Duodenal mucosa (tissue), 2 donors: ENCODE data around the gene TMCC1.
"Not testable (repeated sequence)": the region's sequence is repeated elsewhere in the genome, so short reads cannot be mapped to it uniquely, and the experiment has no call there.

Experiments
- H3K27ac ChIP-seq: one replicate; pipeline ENCODE4 v1.7.0; 2013; ENCODE audit warnings: low read depth, low read length
- H3K27me3 ChIP-seq, 2 donors: one replicate each; pipeline ENCODE4 v1.7.0; 2013; ENCODE audit warnings: low read length in 2 of 2, control low read depth in 1 of 2; ENCODE audit not compliant: insufficient read depth in 2 of 2, control insufficient read depth in 1 of 2
- H3K36me3 ChIP-seq, 2 donors: one replicate each; pipeline ENCODE4 v1.7.0; 2013; ENCODE audit warnings: low read length in 2 of 2, control low read depth in 1 of 2; ENCODE audit not compliant: insufficient read depth in 2 of 2, control insufficient read depth in 1 of 2
- H3K4me1 ChIP-seq, 2 donors: one replicate each; pipeline ENCODE4 v1.7.0; 2013; ENCODE audit warnings: low read length in 2 of 2, control low read depth in 1 of 2; ENCODE audit not compliant: insufficient read depth in 2 of 2, control insufficient read depth in 1 of 2
- H3K4me3 ChIP-seq, 2 donors: one replicate each; pipeline ENCODE4 v1.7.0; 2013; ENCODE audit warnings: low read length in 2 of 2, low read depth in 1 of 2
- H3K9ac ChIP-seq, 2 donors: one replicate each; pipeline ENCODE4 v1.7.0; 2013; ENCODE audit warnings: low read length in 2 of 2, low read depth in 1 of 2
- H3K9me3 ChIP-seq, 2 donors: one replicate each; pipeline ENCODE4 v1.7.0; 2013; ENCODE audit warnings: low read length in 2 of 2, control low read depth in 1 of 2; ENCODE audit not compliant: control insufficient read depth in 1 of 2

Gene TMCC1

DNA sequence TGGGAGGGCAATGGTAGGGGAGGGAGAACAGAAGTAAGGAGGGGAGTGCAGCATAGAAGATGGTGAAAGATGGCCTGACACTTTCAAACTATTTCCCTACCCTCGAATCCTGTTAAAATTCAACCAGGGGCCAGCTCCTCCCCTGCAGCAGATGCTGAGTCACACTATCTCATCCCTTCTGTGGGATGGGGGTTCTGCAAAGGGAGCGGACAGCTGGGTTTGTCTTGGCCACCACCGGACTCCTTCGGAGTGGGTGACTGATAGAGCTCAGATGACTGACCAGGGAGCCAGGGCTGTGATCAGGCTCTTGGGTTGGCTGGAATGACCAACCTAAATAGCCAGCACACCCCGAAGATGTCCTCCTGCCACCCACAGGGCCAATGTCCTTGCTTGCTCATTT is 33.6 kb upstream of the TMCC1 start:
- Histone ChIP-seq H3K27me3 (no peaks in the 10 kb centered on the region), H3K36me3 (no peaks in the 10 kb centered on the region), H3K27ac (no peak overlapping the region), H3K4me1 (no peaks in the 10 kb centered on the region), H3K4me3 (no peak overlapping the region), H3K9ac (no peak overlapping the region), H3K9me3 (peaks cover 11 to 19% of the 10 kb centered on the region in 2 donors)

DNA sequence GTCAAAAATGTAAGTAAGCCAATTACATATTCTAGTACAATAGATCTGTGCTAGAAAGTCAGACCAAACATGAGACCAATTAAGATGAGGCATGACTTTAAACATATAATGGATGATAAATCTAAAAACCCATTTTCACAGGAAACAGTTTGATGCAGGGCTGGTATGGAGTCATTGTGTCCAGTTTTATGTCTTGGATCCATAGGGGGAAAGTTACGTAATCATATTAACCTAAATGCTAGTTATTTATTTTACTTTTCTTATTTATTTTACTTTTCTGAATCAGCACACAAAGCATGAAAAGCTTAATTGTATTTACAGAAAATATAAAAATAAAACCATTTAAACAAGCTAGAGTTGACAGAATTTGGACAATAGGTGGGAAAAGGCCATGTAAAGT is 26.3 kb upstream of the TMCC1 start:
- Histone ChIP-seq H3K27me3 (no peaks in the 10 kb centered on the region), H3K9ac (no peak overlapping the region), H3K4me1 (no peaks in the 10 kb centered on the region), H3K4me3 (no peak overlapping the region), H3K36me3 (no peaks in the 10 kb centered on the region), H3K27ac (no peak overlapping the region), H3K9me3 (peaks cover 30 to 33% of the 10 kb centered on the region in 2 donors)

DNA sequence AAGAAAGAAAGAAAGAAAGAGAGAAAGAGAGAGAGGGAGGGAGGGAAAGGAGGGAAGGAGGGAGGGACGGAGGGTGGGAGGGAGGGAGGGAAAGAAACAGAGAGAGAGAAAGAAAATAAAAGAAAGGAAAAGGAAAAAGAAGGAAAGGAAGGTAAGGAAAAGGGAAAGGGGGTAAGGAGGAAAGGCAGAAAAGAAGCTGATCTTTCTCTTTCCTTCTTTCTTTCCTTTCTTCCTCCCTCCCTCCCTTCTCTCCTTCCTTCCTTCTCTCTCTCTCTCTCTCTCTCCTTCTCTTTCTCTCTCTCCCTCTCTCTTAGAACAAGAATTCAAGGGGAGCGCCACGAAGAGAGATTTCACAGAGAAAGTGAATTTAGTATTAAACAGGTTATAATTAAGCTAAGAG is 25.8 kb upstream of the TMCC1 start:
- Histone ChIP-seq H3K9me3 (peaks cover 30 to 33% of the 10 kb centered on the region in 2 donors), H3K27me3 (no peaks in the 10 kb centered on the region), H3K36me3 (no peaks in the 10 kb centered on the region), H3K9ac (no peak overlapping the region), H3K4me3 (no peak overlapping the region), H3K27ac (no peak overlapping the region), H3K4me1 (no peaks in the 10 kb centered on the region)

DNA sequence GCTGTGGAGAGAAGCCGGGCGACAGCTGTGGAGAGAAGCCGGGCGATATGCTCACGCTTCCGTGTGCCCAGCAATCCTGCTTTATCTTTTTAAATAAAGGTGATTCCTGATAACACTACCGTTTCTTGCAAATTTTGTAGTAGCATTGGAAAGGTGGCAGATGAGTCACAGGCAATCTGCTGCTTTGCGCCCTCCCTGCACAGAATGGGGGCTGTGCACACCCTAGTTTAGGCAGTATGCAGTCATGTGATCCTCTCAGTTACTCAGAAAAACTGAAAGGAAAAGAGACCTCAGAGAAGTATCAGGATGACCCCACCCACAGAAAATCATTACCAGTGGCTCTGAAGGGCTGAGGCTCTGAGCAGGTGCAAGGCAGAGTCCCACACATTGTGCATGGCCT is 24.9 kb upstream of the TMCC1 start:
- Histone ChIP-seq H3K9me3 (peaks cover 30 to 33% of the 10 kb centered on the region in 2 donors), H3K36me3 (no peaks in the 10 kb centered on the region), H3K4me1 (no peaks in the 10 kb centered on the region), H3K9ac (no peak overlapping the region), H3K27me3 (no peaks in the 10 kb centered on the region), H3K27ac (no peak overlapping the region), H3K4me3 (no peak overlapping the region)

DNA sequence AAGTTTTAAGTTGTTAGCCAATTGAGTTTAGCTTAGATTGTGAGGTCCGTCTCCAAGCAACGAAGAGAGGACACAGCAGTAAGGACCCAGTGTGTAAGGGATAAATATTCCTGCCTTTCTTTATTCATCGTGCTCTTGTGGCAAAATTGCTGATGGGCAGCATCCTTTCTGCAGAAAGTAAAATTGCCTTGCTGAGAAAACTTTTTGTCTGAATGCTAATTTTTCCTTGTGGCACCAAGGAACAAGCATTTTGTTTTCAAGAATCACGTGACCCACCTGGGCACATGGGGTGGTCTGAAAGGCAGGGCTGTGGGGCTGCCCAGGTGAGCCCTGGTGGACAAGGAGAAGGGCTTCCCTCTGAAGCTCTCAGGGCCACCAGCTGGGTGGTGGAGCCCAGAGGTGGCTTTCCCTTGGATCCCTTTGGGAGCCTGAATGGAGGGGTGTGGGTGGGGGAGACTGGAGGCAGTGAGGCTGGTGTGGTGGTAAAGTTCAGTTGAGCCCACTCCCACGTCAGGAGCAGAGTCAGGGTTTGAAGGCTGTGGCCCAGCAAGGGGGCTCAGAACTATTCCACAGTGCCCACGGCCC is 24.0 kb upstream of the TMCC1 start:
- no peak overlapping the region for H3K27ac ChIP-seq
- H3K27me3 ChIP-seq: no peaks in the 10 kb centered on the region
- H3K36me3 ChIP-seq: no peaks in the 10 kb centered on the region
- H3K9ac ChIP-seq: no peak overlapping the region
- H3K4me1 ChIP-seq: no peaks in the 10 kb centered on the region
- H3K9me3 ChIP-seq: peaks cover 30 to 33% of the 10 kb centered on the region in 2 donors
- H3K4me3 ChIP-seq: no peak overlapping the region

DNA sequence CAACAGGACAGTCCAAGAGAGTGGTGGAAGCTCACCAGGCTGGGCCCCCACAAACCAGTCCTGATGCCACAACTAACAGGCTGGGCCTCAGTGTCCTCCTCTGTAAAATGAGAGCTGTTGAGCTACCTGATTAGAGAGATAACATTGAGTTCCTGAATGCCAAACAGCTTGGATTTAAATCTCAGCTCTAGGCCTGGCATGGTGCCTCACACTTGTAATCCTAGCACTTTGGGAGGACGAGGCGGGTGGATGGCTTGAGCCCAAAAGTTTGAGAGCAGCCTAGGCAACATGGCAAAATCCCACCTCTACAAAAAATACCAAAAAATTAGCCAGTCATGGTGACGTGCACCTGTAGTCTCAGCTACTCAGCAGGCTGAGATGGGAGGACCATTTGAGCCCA is 20.1 kb upstream of the TMCC1 start:
- Histone ChIP-seq H3K4me3 (no peak overlapping the region), H3K27ac (no peak overlapping the region), H3K36me3 (no peaks in the 10 kb centered on the region), H3K9ac (no peak overlapping the region), H3K27me3 (no peaks in the 10 kb centered on the region), H3K9me3 (peaks cover 27 to 29% of the 10 kb centered on the region in 2 donors), H3K4me1 (no peaks in the 10 kb centered on the region)

DNA sequence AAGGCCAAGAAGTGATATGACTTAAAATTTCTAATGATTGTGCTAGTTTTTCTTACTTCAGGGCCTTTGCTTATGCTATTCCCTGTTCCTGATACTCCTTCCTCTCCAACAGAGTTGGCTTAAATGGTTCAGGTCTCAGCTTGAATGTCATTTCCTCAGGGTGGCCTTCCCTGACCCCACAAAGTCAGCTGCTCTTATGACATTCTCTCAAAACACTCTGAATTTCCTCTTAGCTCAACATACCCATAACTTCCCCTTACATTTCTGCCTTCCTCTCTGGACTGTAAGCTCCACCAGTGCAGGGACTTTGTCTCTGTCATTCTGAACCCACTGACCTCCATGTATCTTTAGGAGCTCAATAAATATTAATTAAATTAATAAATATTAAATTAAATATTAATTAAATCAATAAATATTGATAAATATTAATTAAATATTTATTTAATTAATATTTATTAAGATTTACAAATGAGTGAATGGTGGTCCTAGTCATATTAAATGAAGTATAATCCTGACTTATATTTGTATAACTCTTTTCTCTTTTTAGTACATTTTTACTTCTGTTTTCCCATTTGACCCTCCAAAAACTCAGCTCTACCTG is 17.9 kb upstream of the TMCC1 start:
- no peaks in the 10 kb centered on the region for H3K27me3 ChIP-seq
- H3K4me1 ChIP-seq: no peaks in the 10 kb centered on the region
- H3K27ac ChIP-seq: no peak overlapping the region
- no peak overlapping the region for H3K9ac ChIP-seq
- no peak overlapping the region for H3K4me3 ChIP-seq
- no peaks in the 10 kb centered on the region for H3K36me3 ChIP-seq
- peaks cover 11 to 14% of the 10 kb centered on the region in 2 donors for H3K9me3 ChIP-seq

DNA sequence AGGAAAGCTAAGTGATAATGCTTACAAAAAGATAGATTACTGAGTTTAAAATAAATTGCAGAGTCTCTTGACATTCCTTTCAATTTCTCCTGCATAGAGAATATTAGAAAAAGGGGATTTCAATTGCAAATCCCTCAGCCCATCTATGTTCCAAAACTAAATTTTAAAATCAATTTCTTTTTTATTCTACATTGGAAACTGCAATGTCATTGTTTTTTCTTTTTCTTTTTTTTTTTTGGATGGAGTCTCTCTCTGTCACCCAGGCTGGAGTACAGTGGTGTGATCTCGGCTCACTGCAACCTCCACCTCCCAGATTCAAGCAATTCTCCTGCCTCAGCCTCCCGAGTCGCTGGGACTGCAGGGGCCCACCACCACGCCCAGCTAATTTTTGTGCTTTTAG is 15.7 kb upstream of the TMCC1 start:
- H3K27me3 ChIP-seq, H3K9ac ChIP-seq, H3K4me1 ChIP-seq, H3K27ac ChIP-seq, H3K36me3 ChIP-seq, H3K4me3 ChIP-seq: not testable (repeated sequence)
- H3K9me3 ChIP-seq: peaks cover 22% of the 10 kb centered on the region in 2 donors

DNA sequence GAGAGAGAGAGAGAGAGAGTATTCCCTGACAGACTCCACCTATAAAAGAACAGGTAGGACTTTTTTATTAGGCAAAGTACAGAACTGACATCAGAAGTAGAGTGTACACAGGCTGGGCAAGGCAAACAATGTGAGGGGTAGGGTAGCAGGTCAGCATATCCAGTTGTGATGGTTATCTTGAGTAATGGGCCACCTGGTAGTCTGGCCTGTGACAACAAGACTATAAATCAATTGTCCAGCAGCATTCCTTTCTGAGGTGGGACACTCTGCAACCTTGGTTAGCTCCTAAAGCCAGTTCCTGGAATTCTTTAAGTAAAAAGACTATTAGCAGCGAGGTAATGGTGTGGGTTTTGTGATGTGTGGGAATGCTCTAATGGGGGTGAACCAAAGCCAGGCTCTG is 14.9 kb upstream of the TMCC1 start:
- Histone ChIP-seq H3K9me3 (peaks cover 22% of the 10 kb centered on the region in 2 donors), H3K27me3 (no peaks in the 10 kb centered on the region), H3K36me3 (no peaks in the 10 kb centered on the region), H3K4me3 (no peak overlapping the region), H3K4me1 (no peaks in the 10 kb centered on the region), H3K27ac (no peak overlapping the region), H3K9ac (no peak overlapping the region)

DNA sequence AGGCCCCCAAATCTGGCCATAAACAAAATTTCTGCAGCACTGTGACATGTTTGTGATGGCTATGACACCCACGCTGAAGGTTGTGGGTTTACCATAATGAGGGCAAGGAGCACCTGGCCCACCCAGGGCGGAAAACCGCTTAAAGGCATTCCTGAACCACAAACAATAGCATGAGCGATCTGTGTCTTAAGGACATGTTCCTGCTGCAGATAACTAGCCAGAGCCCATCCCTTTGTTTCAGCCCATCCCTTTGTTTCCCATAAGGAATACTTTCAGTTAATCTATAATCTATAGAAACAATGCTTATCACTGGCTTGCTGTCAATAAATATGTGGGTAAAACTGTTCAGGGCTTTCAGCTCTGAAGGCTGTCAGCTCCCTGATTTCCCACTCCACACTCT is 7.8 kb upstream of the TMCC1 start:
- H3K27me3 ChIP-seq, H3K4me3 ChIP-seq, H3K27ac ChIP-seq, H3K4me1 ChIP-seq, H3K36me3 ChIP-seq, H3K9ac ChIP-seq: not testable (repeated sequence)
- peaks cover 15 to 17% of the 10 kb centered on the region in 2 donors for H3K9me3 ChIP-seq
